Epithelial cell of prostate (primary cell): ENCODE data around the gene PDZRN4.
"Not testable (repeated sequence)": the region's sequence is repeated elsewhere in the genome, so short reads cannot be mapped to it uniquely, and the experiment has no call there.

Experiments
- DNase-seq: peaks from one replicate; pipeline ENCODE4 v3.0.0-alpha.2; 2011; ENCODE audit warnings: low read depth, low spot score
- H3K27ac ChIP-seq: fragments of 450-650 bp; 2 replicates; pipeline ENCODE4 v1.5.1; 2017; ENCODE audit warnings: mild to moderate bottlenecking

Gene PDZRN4

GRCh38 chr12:41531147-41531829 is 343.2 kb downstream of the PDZRN4 start:
- DNase-seq: no peak
- no peak overlapping the region for H3K27ac ChIP-seq

GRCh38 chr12:41532072-41532471 is 344.0 kb downstream of the PDZRN4 start:
- DNase-seq: no peak
- no peak overlapping the region for H3K27ac ChIP-seq

- no peak overlapping the region for H3K27ac ChIP-seq
- DNase-seq: no peak
Measured at GRCh38 chr12:41536813-41537490, 348.8 kb downstream of the PDZRN4 start.

GRCh38 chr12:41537522-41537921 is 349.4 kb downstream of the PDZRN4 start:
- no peak for DNase-seq

GRCh38 chr12:41545761-41546160 is 357.6 kb downstream of the PDZRN4 start:
- no peak for DNase-seq
- H3K27ac ChIP-seq: no peak overlapping the region

More at GRCh38 chr12:41537522-41537921, 349.4 kb downstream of the PDZRN4 start:
- no peak overlapping the region for H3K27ac ChIP-seq

GRCh38 chr12:41547071-41547470 is 359.0 kb downstream of the PDZRN4 start:
- H3K27ac ChIP-seq, DNase-seq: not testable (repeated sequence)

GRCh38 chr12:41548926-41549325 is 360.8 kb downstream of the PDZRN4 start:
- no peak overlapping the region for H3K27ac ChIP-seq

GRCh38 chr12:41552588-41552987 is 364.5 kb downstream of the PDZRN4 start:
- H3K27ac ChIP-seq: no peak overlapping the region
- no peak for DNase-seq

More at GRCh38 chr12:41548926-41549325, 360.8 kb downstream of the PDZRN4 start:
- DNase-seq: no peak

- no peak for DNase-seq
Measured at GRCh38 chr12:41556176-41556575, 368.1 kb downstream of the PDZRN4 start.

GRCh38 chr12:41557344-41557743 is 369.2 kb downstream of the PDZRN4 start:
- no peak overlapping the region for H3K27ac ChIP-seq
- no peak for DNase-seq

More at GRCh38 chr12:41556176-41556575, 368.1 kb downstream of the PDZRN4 start:
- no peak overlapping the region for H3K27ac ChIP-seq

- no peak for DNase-seq
- H3K27ac ChIP-seq: no peak overlapping the region
Measured at GRCh38 chr12:41558671-41559070, 370.6 kb downstream of the PDZRN4 start.

- no peak overlapping the region for H3K27ac ChIP-seq
- DNase-seq: no peak
Measured at GRCh38 chr12:41563051-41563450, 374.9 kb downstream of the PDZRN4 start.

GRCh38 chr12:41564816-41565215 is 376.7 kb downstream of the PDZRN4 start:
- DNase-seq: no peak
- no peak overlapping the region for H3K27ac ChIP-seq

- no peak for DNase-seq
Measured at GRCh38 chr12:41566703-41567102, 378.6 kb downstream of the PDZRN4 start.

GRCh38 chr12:41573445-41573844 is 385.3 kb downstream of the PDZRN4 start:
- no peak for DNase-seq
- no peak overlapping the region for H3K27ac ChIP-seq

More at GRCh38 chr12:41566703-41567102, 378.6 kb downstream of the PDZRN4 start:
- no peak overlapping the region for H3K27ac ChIP-seq

GRCh38 chr12:41576925-41577324 is 388.8 kb downstream of the PDZRN4 start:
- DNase-seq: no peak
- H3K27ac ChIP-seq: no peak overlapping the region

GRCh38 chr12:41577995-41578394 is 389.9 kb downstream of the PDZRN4 start:
- no peak for DNase-seq
- no peak overlapping the region for H3K27ac ChIP-seq

- DNase-seq: no peak
- H3K27ac ChIP-seq: no peak overlapping the region
Measured at GRCh38 chr12:41585784-41586183, 397.7 kb downstream of the PDZRN4 start.

- no peak overlapping the region for H3K27ac ChIP-seq
- DNase-seq: no peak
Measured at GRCh38 chr12:41587574-41587973, 399.5 kb downstream of the PDZRN4 start.

GRCh38 chr12:41589878-41590277 is 401.8 kb downstream of the PDZRN4 start:
- DNase-seq: no peak
- H3K27ac ChIP-seq: no peak overlapping the region

GRCh38 chr12:41596190-41596589 is 408.1 kb downstream of the PDZRN4 start:
- H3K27ac ChIP-seq: no peak overlapping the region
- no peak for DNase-seq

- DNase-seq: no peak
- H3K27ac ChIP-seq: no peak overlapping the region
Measured at GRCh38 chr12:41604830-41605229, 416.7 kb downstream of the PDZRN4 start.
